Endothelial cell of umbilical vein (primary cell): ENCODE results near the gene PTN.

Source experiments
- EZH2 ChIP-seq: IDR thresholded peaks from 2 replicates; pipeline ENCODE4 v1.6.1; 2012; ENCODE audit warnings: borderline replicate concordance, low read depth, mild to moderate bottlenecking, moderate library complexity, low read length, inconsistent platforms; ENCODE audit not compliant: severe bottlenecking
- GATA2 ChIP-seq: IDR thresholded peaks from 2 replicates; pipeline ENCODE4 v1.7.0; 2011; ENCODE audit warnings: low read depth, mild to moderate bottlenecking, moderate library complexity, mixed read lengths, low read length; ENCODE audit not compliant: insufficient read length, insufficient read depth
- MYC ChIP-seq: IDR thresholded peaks from one replicate; pipeline ENCODE4 v1.6.1; 2011; ENCODE audit warnings: mild to moderate bottlenecking, low read depth, low read length
- POLR2A ChIP-seq: IDR thresholded peaks from 2 replicates; pipeline ENCODE4 v1.6.1; 2012; ENCODE audit warnings: low read depth, mild to moderate bottlenecking, control low read depth, low read length
- POLR2AphosphoS5 ChIP-seq: IDR thresholded peaks from 2 replicates; pipeline ENCODE4 v1.6.1; 2012; ENCODE audit warnings: low read depth, mild to moderate bottlenecking, control low read depth, low read length, moderate library complexity; ENCODE audit not compliant: insufficient read depth
- TF ChIP-seq, protein P1 (sequence below), 2 donors: IDR thresholded peaks; 1 replicate in 1 of 2; 2 replicates in 1 of 2; pipeline ENCODE4 v1.5.1; 2011; ENCODE audit warnings: low read length in 2 of 2, mild to moderate bottlenecking in 2 of 2, moderate library complexity in 2 of 2, control low read depth in 1 of 2, inconsistent platforms in 1 of 2, low read depth in 1 of 2; ENCODE audit not compliant: insufficient read depth in 1 of 2; ENCODE audit errors: extremely low read depth in 1 of 2

DNA sequence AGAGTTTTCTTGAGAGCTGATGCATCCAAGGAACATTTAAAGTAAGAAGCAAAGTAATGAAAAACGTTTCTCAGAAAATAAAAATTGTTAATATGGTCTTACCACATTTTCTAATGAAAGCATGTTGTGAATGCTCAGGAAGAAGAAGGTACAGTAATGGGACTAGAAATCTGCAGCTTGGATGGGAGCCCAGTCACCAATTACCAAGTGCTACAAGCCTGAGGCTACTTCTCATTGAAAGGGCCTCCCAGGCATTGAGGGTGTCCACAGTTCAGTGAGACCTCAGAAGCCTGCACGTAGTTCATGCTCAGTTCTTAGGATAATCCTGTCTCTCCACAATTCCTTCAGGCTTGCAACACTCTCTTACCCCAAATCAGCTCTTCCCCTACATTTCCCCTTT, 17.6 kb downstream of the PTN start:
- TF ChIP-seq, protein P1, sequence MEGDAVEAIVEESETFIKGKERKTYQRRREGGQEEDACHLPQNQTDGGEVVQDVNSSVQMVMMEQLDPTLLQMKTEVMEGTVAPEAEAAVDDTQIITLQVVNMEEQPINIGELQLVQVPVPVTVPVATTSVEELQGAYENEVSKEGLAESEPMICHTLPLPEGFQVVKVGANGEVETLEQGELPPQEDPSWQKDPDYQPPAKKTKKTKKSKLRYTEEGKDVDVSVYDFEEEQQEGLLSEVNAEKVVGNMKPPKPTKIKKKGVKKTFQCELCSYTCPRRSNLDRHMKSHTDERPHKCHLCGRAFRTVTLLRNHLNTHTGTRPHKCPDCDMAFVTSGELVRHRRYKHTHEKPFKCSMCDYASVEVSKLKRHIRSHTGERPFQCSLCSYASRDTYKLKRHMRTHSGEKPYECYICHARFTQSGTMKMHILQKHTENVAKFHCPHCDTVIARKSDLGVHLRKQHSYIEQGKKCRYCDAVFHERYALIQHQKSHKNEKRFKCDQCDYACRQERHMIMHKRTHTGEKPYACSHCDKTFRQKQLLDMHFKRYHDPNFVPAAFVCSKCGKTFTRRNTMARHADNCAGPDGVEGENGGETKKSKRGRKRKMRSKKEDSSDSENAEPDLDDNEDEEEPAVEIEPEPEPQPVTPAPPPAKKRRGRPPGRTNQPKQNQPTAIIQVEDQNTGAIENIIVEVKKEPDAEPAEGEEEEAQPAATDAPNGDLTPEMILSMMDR (IDR thresholded peaks at IDR 0.05; ENCODE audit: extremely low read depth in 1 of 2, insufficient read depth in 1 of 2, low read depth in 1 of 2, low read length in 2 of 2): no peak
- no peak for TF ChIP-seq POLR2A
- TF ChIP-seq EZH2: no peak
- no peak for TF ChIP-seq POLR2AphosphoS5
- TF ChIP-seq MYC: no peak
- no peak for TF ChIP-seq GATA2
